ENCODE measurements around the gene OPTC.

The OPTC gene

GRCh38 chr1:203525685-203526084, 31.7 kb downstream of the OPTC start:
- DNase-seq (ENCODE audit: insufficient read length, low spot score) (no peak), FAIRE-seq (no peak)
- no peak for TF ChIP-seq CTCF (IDR thresholded peaks at IDR 0.05; ENCODE audit: insufficient read depth, missing control alignments)

GRCh38 chr1:203526130-203526529, 32.2 kb downstream of the OPTC start:
- DNase-seq (ENCODE audit: insufficient read length, low spot score) (no peak), FAIRE-seq (no peak)
- no peak for TF ChIP-seq CTCF (IDR thresholded peaks at IDR 0.05; ENCODE audit: insufficient read depth, missing control alignments)

GRCh38 chr1:203526572-203526971, 32.6 kb downstream of the OPTC start:
- DNase-seq (ENCODE audit: insufficient read length, low spot score) (no peak), FAIRE-seq (no peak)
- no peak for TF ChIP-seq CTCF (IDR thresholded peaks at IDR 0.05; ENCODE audit: insufficient read depth, missing control alignments)

GRCh38 chr1:203527013-203527412, 33.1 kb downstream of the OPTC start:
- no peak for TF ChIP-seq CTCF (IDR thresholded peaks at IDR 0.05; ENCODE audit: insufficient read depth, missing control alignments)
- peak; percentile 86 for FAIRE-seq
- DNase-seq (ENCODE audit: insufficient read length, low spot score), result no peak

GRCh38 chr1:203528063-203528462, 34.1 kb downstream of the OPTC start:
- TF ChIP-seq CTCF (IDR thresholded peaks at IDR 0.05; ENCODE audit: insufficient read depth, missing control alignments), result no peak
- FAIRE-seq, result no peak
- DNase-seq (ENCODE audit: insufficient read length, low spot score), result no peak

- FAIRE-seq, result no peak
Measured at GRCh38 chr1:203528976-203529835, 35.3 kb downstream of the OPTC start.

More at GRCh38 chr1:203528976-203529835, 35.3 kb downstream of the OPTC start:
- DNase-seq (ENCODE audit: insufficient read length, low spot score), result no peak
- no peak for TF ChIP-seq CTCF (IDR thresholded peaks at IDR 0.05; ENCODE audit: insufficient read depth, missing control alignments)
